ENCODE data around the gene GMPPB. TPM values are rescaled to one million over a fixed set of nuclear protein-coding genes. Genes with fewer than 3 reads are reported as not detected.

Gene GMPPB
- total and polyA plus RNA-seq, 12 donors: 11.2 to 141 (median 30.1) TPM

DNA sequence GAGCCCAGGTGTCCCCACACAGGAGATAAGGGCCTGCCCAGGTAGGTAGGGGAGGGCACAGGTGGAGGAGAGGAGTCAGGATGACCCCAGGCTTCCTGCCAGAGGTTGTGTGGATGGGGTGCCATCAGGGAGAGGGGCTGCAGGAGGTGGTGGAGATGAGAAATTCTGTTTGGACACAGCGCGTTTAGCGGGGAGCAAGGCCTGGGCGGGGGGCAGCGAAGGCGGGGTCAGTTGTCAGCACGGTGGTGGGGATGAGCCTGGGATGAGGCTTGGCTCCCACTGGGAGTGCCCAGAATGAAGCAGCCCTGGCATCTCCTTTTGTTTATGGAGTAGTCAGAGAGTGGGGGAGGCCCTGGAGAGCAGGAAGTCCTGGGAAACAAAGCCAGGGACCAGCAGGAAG, 19.8 kb downstream of the GMPPB start:
- H3K4me1 ChIP-seq (replicated peaks in 1 of 2): no peaks in the 10 kb centered on the region
- H3K36me3 ChIP-seq (replicated peaks in 1 of 2): peaks cover 0 to 56% of the 10 kb centered on the region in 2 donors
- DNase-seq: no peak
- WGBS, 4 donors: 91 to 97% (median 95%) methylated on average over 7 of the region's 7 CpGs
- no peak overlapping the region for H3K4me3 ChIP-seq
- H3K27ac ChIP-seq: no peak overlapping the region
- intact Hi-C loops (cut with DNase I): loop anchor here in 1 of 2 donors (10.0 kb wide), 1 partner anchor 131 kb away; no protein-coding TSS in a partner anchor
- no peaks in the 10 kb centered on the region for H3K27me3 ChIP-seq
- no peaks in the 10 kb centered on the region for H3K9me3 ChIP-seq (replicated peaks in 1 of 3)
- TF ChIP-seq POLR2A (IDR thresholded peaks at IDR 0.05) (no peak), CTCF (IDR thresholded peaks at IDR 0.05) (no peak)

GRCh38 chr3:49703443-49703927, 20.3 kb downstream of the GMPPB start:
- Histone ChIP-seq H3K36me3 (replicated peaks in 1 of 2) (peaks cover 0 to 61% of the 10 kb centered on the region in 2 donors), H3K4me3 (no peak overlapping the region), H3K9me3 (replicated peaks in 1 of 3) (no peaks in the 10 kb centered on the region), H3K27ac (no peak overlapping the region), H3K27me3 (no peaks in the 10 kb centered on the region), H3K4me1 (replicated peaks in 1 of 2) (no peaks in the 10 kb centered on the region)
- intact Hi-C loops (cut with DNase I): loop anchor here in 1 of 2 donors (10.0 kb wide), 1 partner anchor 131 kb away; no protein-coding TSS in a partner anchor
- TF ChIP-seq CTCF (IDR thresholded peaks at IDR 0.05): peak; percentile 64 to 89 (median 80)
- no peak for TF ChIP-seq POLR2A (IDR thresholded peaks at IDR 0.05)
- 45 to 100% (median 50%) methylated on average over 2 to 14 of the region's 14 CpGs for WGBS, 4 donors
- peak; percentile 65 to 84 (median 76) for DNase-seq

GRCh38 chr3:49702672-49703071, 21.1 kb downstream of the GMPPB start:
- no peaks in the 10 kb centered on the region for H3K27me3 ChIP-seq
- intact Hi-C loops (cut with DNase I): loop anchor here in 1 of 2 donors (10.0 kb wide), 1 partner anchor 132 kb away; no protein-coding TSS in a partner anchor
- H3K36me3 ChIP-seq (replicated peaks in 1 of 2): peaks cover 0 to 69% of the 10 kb centered on the region in 2 donors
- WGBS, 4 donors: 87 to 100% (median 92%) methylated on average over 6 to 11 of the region's 11 CpGs
- no peaks in the 10 kb centered on the region for H3K4me1 ChIP-seq (replicated peaks in 1 of 2)
- H3K9me3 ChIP-seq (replicated peaks in 1 of 3): no peaks in the 10 kb centered on the region
- TF ChIP-seq CTCF (IDR thresholded peaks at IDR 0.05) (no peak), POLR2A (IDR thresholded peaks at IDR 0.05) (no peak)
- DNase-seq: no peak
- H3K27ac ChIP-seq: no peak overlapping the region
- H3K4me3 ChIP-seq: no peak overlapping the region

- Histone ChIP-seq H3K36me3 (replicated peaks in 1 of 2) (peaks cover 0 to 71% of the 10 kb centered on the region in 2 donors), H3K27me3 (no peaks in the 10 kb centered on the region), H3K9me3 (replicated peaks in 1 of 3) (no peaks in the 10 kb centered on the region), H3K27ac (no peak overlapping the region), H3K4me3 (no peak overlapping the region), H3K4me1 (replicated peaks in 1 of 2) (no peaks in the 10 kb centered on the region)
- intact Hi-C loops (cut with DNase I): loop anchor here in 1 of 2 donors (10.0 kb wide), 1 partner anchor 133 kb away; no protein-coding TSS in a partner anchor
- TF ChIP-seq CTCF (IDR thresholded peaks at IDR 0.05) (peak in 3 of 6 experiments; percentile 9 to 29 (median 16)), POLR2A (IDR thresholded peaks at IDR 0.05) (no peak)
- no peak for DNase-seq
- 83 to 88% (median 86%) methylated on average over 15 to 21 of the region's 21 CpGs for WGBS, 4 donors
Observed at GRCh38 chr3:49701388-49702077, 22.2 kb downstream of the GMPPB start.

All from adrenal gland (tissue), 12 donors.